DMS79 treated with DMSO at 0.1 percent for 48 hours (cell line): Measurements from ENCODE around the gene SPACDR.
A peak's percentile ranks its signal among the peaks of the same experiment; 100 is the strongest.
"Not testable (repeated sequence)": the region's sequence is repeated elsewhere in the genome, so short reads cannot be mapped to it uniquely, and the experiment has no call there.

Experiments used
- DNase-seq: peaks from one replicate; lab custom pipeline; 2025; lab: John Stamatoyannopoulos, UW

The SPACDR gene

GRCh38 chr7:100464210-100464660 lies at the start of gene SPACDR:
SPACDR (minus strand) TSS chr7:100464260; CDS start chr7:100464025, 235 bp downstream.
- no peak for DNase-seq

GRCh38 chr7:100513212-100513810 lies 49.3 kb upstream of the SPACDR start:
- no peak for DNase-seq

GRCh38 chr7:100510437-100511239 lies 46.6 kb upstream of the SPACDR start:
- no peak for DNase-seq

- DNase-seq = peak; percentile 48
Observed at GRCh38 chr7:100509231-100509630, 45.2 kb upstream of the SPACDR start.

GRCh38 chr7:100506356-100506923 lies 42.4 kb upstream of the SPACDR start:
- no peak for DNase-seq

- DNase-seq = no peak
Observed at GRCh38 chr7:100504887-100505611, 41.0 kb upstream of the SPACDR start.

GRCh38 chr7:100504031-100504430 lies 40.0 kb upstream of the SPACDR start:
- not testable (repeated sequence) for DNase-seq

GRCh38 chr7:100500743-100501142 lies 36.7 kb upstream of the SPACDR start:
- not testable (repeated sequence) for DNase-seq

- DNase-seq = no peak
Observed at GRCh38 chr7:100496509-100496908, 32.4 kb upstream of the SPACDR start.

GRCh38 chr7:100493476-100494264 lies 29.6 kb upstream of the SPACDR start:
- DNase-seq = no peak

GRCh38 chr7:100492738-100493475 lies 28.8 kb upstream of the SPACDR start:
- no peak for DNase-seq

GRCh38 chr7:100491192-100491578 lies 27.1 kb upstream of the SPACDR start:
- DNase-seq = no peak

GRCh38 chr7:100490483-100491191 lies 26.6 kb upstream of the SPACDR start:
- DNase-seq = no peak

- DNase-seq = peak; percentile 95
Observed at GRCh38 chr7:100489824-100490223, 25.8 kb upstream of the SPACDR start.

GRCh38 chr7:100489121-100489520 lies 25.1 kb upstream of the SPACDR start:
- DNase-seq = no peak

GRCh38 chr7:100488333-100489095 lies 24.5 kb upstream of the SPACDR start:
- DNase-seq = no peak

- no peak for DNase-seq
Observed at GRCh38 chr7:100486753-100487446, 22.8 kb upstream of the SPACDR start.

- DNase-seq = no peak
Observed at GRCh38 chr7:100486111-100486636, 22.1 kb upstream of the SPACDR start.

- no peak for DNase-seq
Observed at GRCh38 chr7:100485471-100485876, 21.4 kb upstream of the SPACDR start.
